ENCODE measurements around the gene QRICH2. TPM values are rescaled to one million over a fixed set of nuclear protein-coding genes. Genes with fewer than 3 reads are reported as not detected.

QRICH2 gene
- total and polyA plus RNA-seq, 10 of the 15 experiments (the other 5 are each of a cell fraction or from before 2014, with no cell fraction given), result 0.04 to 0.72 (median 0.25) TPM

GRCh38 chr17:76264755-76265623 lies 43.1 kb downstream of the QRICH2 start, which contains the start of gene UBALD2 (continued):
- TF ChIP-seq RFX5 (IDR thresholded peaks at IDR 0.05; ENCODE audit: low read depth, low read length), result peak; percentile 78; the same call in 1 of the 2 replicates
- peak; percentile 98 for TF ChIP-seq SKIL (IDR thresholded peaks at IDR 0.05; ENCODE audit: low read depth, poor library complexity, severe bottlenecking)
- TF ChIP-seq TAF1 (IDR thresholded peaks at IDR 0.05; ENCODE audit: borderline replicate concordance, low read depth, low read length), result peak; percentile 90; the same call in 1 of the 2 replicates
- TF ChIP-seq LARP7 (IDR thresholded peaks at IDR 0.05), result no peak
- TF ChIP-seq SREBF2 (IDR thresholded peaks at IDR 0.05; ENCODE audit: low read length), result no peak; the same call in 1 of the 2 replicates
- TF ChIP-seq ZNF207 (IDR thresholded peaks at IDR 0.05; ENCODE audit: borderline replicate concordance), result 0 out of 2 replicates have a peak, but pooled peaks have one; percentile 13
- peak; percentile 91 for TF ChIP-seq MTA2 (IDR thresholded peaks at IDR 0.05; ENCODE audit: low read depth)
- peak; percentile 91 for TF ChIP-seq CREM (IDR thresholded peaks at IDR 0.05; ENCODE audit: low read depth)
- TF ChIP-seq SPI1 (IDR thresholded peaks at IDR 0.05; ENCODE audit: borderline replicate concordance, insufficient read depth, low read depth, low read length), result peak; percentile 16; the same call in 1 of the 2 replicates
- TF ChIP-seq YBX1 (IDR thresholded peaks at IDR 0.05), result no peak
- TF ChIP-seq IKZF1 (conservative IDR thresholded peaks at IDR 0.05), result peak; percentile 96
- peak; percentile 42 for TF ChIP-seq NFYA (IDR thresholded peaks at IDR 0.05; ENCODE audit: borderline replicate concordance, low read depth, low read length)
- peak; percentile 93 for TF ChIP-seq JUND (IDR thresholded peaks at IDR 0.05; ENCODE audit: low read depth, low read length)
- 0 out of 2 replicates have a peak, but pooled peaks have one; percentile 59 for TF ChIP-seq SMAD5 (IDR thresholded peaks at IDR 0.05; ENCODE audit: low read depth)
- no peak for TF ChIP-seq NR2C1 (IDR thresholded peaks at IDR 0.05)
- no peak for TF ChIP-seq FOXM1 (IDR thresholded peaks at IDR 0.05; ENCODE audit: low read depth, low read length)
- no peak for TF ChIP-seq SUZ12 (IDR thresholded peaks at IDR 0.05; ENCODE audit: unreplicated experiment)
- TF ChIP-seq SUPT20H (IDR thresholded peaks at IDR 0.05; ENCODE audit: borderline replicate concordance, control insufficient read depth, low read depth, low read length), result no peak
- TF ChIP-seq IRF3 (IDR thresholded peaks at IDR 0.05), result peak; percentile 95
- TF ChIP-seq BRCA1 (IDR thresholded peaks at IDR 0.05; ENCODE audit: low read depth, low read length), result no peak
- peak; percentile 77 to 79; a peak in 2 of 4 replicates for TF ChIP-seq IKZF2 (IDR thresholded peaks at IDR 0.05)
- TF ChIP-seq, protein P1, sequence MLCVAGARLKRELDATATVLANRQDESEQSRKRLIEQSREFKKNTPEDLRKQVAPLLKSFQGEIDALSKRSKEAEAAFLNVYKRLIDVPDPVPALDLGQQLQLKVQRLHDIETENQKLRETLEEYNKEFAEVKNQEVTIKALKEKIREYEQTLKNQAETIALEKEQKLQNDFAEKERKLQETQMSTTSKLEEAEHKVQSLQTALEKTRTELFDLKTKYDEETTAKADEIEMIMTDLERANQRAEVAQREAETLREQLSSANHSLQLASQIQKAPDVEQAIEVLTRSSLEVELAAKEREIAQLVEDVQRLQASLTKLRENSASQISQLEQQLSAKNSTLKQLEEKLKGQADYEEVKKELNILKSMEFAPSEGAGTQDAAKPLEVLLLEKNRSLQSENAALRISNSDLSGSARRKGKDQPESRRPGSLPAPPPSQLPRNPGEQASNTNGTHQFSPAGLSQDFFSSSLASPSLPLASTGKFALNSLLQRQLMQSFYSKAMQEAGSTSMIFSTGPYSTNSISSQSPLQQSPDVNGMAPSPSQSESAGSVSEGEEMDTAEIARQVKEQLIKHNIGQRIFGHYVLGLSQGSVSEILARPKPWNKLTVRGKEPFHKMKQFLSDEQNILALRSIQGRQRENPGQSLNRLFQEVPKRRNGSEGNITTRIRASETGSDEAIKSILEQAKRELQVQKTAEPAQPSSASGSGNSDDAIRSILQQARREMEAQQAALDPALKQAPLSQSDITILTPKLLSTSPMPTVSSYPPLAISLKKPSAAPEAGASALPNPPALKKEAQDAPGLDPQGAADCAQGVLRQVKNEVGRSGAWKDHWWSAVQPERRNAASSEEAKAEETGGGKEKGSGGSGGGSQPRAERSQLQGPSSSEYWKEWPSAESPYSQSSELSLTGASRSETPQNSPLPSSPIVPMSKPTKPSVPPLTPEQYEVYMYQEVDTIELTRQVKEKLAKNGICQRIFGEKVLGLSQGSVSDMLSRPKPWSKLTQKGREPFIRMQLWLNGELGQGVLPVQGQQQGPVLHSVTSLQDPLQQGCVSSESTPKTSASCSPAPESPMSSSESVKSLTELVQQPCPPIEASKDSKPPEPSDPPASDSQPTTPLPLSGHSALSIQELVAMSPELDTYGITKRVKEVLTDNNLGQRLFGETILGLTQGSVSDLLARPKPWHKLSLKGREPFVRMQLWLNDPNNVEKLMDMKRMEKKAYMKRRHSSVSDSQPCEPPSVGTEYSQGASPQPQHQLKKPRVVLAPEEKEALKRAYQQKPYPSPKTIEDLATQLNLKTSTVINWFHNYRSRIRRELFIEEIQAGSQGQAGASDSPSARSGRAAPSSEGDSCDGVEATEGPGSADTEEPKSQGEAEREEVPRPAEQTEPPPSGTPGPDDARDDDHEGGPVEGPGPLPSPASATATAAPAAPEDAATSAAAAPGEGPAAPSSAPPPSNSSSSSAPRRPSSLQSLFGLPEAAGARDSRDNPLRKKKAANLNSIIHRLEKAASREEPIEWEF (IDR thresholded peaks at IDR 0.05; ENCODE audit: insufficient replicate concordance, low read depth, low read length), result peak; percentile 43
- no peak for TF ChIP-seq STAT1 (conservative IDR thresholded peaks at IDR 0.05)
